Calu3 (cell line): ENCODE data around the gene OGFOD3. TPM values are rescaled to one million over a fixed set of nuclear protein-coding genes. Genes with fewer than 3 reads are reported as not detected.

Source experiments
- BruUV-seq: library from RNA; stranded (reverse); fragments of 400-500 nt; replicated peaks from 2 replicates; lab custom pipeline; 2021; lab: Mats Ljungman, UMichigan
- CTCF ChIA-PET: fragments of 300-600 bp; sonication (Branson Sonifier 250); formaldehyde crosslinking; loops from one replicate; lab custom pipeline; 2022; ENCODE audit warnings: antibody characterized with exemption; lab: Charles Lee
- DNase-seq: peaks from one replicate; pipeline ENCODE4 v3.0.0; 2022
- H3K27ac Mint-ChIP-seq: one replicate; pipeline ENCODE4 v1.8.0; 2022; ENCODE audit warnings: mixed read lengths; ENCODE audit not compliant: unreplicated experiment
- H3K27me3 Mint-ChIP-seq: one replicate; pipeline ENCODE4 v1.8.0; 2022; ENCODE audit warnings: mixed read lengths; ENCODE audit not compliant: unreplicated experiment
- H3K36me3 Mint-ChIP-seq: one replicate; pipeline ENCODE4 v1.8.0; 2022; ENCODE audit warnings: mild to moderate bottlenecking, moderate library complexity, mixed read lengths; ENCODE audit not compliant: insufficient read depth, unreplicated experiment
- H3K4me1 Mint-ChIP-seq: one replicate; pipeline ENCODE4 v1.8.0; 2022; ENCODE audit warnings: mild to moderate bottlenecking, low read depth, mixed read lengths; ENCODE audit not compliant: unreplicated experiment
- H3K4me3 Mint-ChIP-seq: one replicate; pipeline ENCODE4 v1.8.0; 2022; ENCODE audit warnings: mild to moderate bottlenecking, low read depth, moderate library complexity, mixed read lengths; ENCODE audit not compliant: unreplicated experiment
- H3K9me3 Mint-ChIP-seq: one replicate; pipeline ENCODE4 v1.8.0; 2022; ENCODE audit warnings: low read depth, mixed read lengths; ENCODE audit not compliant: unreplicated experiment
- intact Hi-C: fragments of 100-400 bp; cut with micrococcal nuclease; formaldehyde crosslinking; loops from one replicate; pipeline ENCODE4 v1.10.0; 2022; ENCODE audit not compliant: unreplicated experiment
- total RNA-seq: library from RNA; stranded (reverse); gene quantifications from 2 replicates; pipeline ENCODE4 v1.2.3, GENCODE V29; 2022
- TF ChIP-seq, protein P1 (sequence below): fragments of 200-600 bp; IDR thresholded peaks from one replicate; pipeline ENCODE4 v1.8.0; 2022; ENCODE audit warnings: antibody characterized with exemption; ENCODE audit not compliant: unreplicated experiment

Gene OGFOD3
- total RNA-seq, 1 experiment from 2014 or later = 29.0 TPM

- CTCF ChIA-PET = no interaction called here
- no peak overlapping the region for H3K4me3 Mint-ChIP-seq
Measured at GRCh38 chr17:82354804-82355308, 63.5 kb downstream of the OGFOD3 start.

GRCh38 chr17:82353484-82353883 lies 64.9 kb downstream of the OGFOD3 start:
- Mint-ChIP-seq H3K27me3 (peaks cover 20% of the 10 kb centered on the region), H3K4me3 (no peak overlapping the region), H3K4me1 (peaks cover 5% of the 10 kb centered on the region), H3K9me3 (no peaks in the 10 kb centered on the region), H3K27ac (no peak overlapping the region), H3K36me3 (no peaks in the 10 kb centered on the region)
- TF ChIP-seq, protein P1, sequence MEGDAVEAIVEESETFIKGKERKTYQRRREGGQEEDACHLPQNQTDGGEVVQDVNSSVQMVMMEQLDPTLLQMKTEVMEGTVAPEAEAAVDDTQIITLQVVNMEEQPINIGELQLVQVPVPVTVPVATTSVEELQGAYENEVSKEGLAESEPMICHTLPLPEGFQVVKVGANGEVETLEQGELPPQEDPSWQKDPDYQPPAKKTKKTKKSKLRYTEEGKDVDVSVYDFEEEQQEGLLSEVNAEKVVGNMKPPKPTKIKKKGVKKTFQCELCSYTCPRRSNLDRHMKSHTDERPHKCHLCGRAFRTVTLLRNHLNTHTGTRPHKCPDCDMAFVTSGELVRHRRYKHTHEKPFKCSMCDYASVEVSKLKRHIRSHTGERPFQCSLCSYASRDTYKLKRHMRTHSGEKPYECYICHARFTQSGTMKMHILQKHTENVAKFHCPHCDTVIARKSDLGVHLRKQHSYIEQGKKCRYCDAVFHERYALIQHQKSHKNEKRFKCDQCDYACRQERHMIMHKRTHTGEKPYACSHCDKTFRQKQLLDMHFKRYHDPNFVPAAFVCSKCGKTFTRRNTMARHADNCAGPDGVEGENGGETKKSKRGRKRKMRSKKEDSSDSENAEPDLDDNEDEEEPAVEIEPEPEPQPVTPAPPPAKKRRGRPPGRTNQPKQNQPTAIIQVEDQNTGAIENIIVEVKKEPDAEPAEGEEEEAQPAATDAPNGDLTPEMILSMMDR = no peak
- no TSS peak for BruUV-seq
- CTCF ChIA-PET = interaction anchor here (0.7 kb wide), 1 partner anchor 57 kb away, joined by 11 read pairs; no protein-coding TSS in a partner anchor
- intact Hi-C loops = loop anchor here (5.0 kb wide), 2 partner anchors 59 to 199 kb away; no protein-coding TSS in a partner anchor
- DNase-seq = no peak

More at GRCh38 chr17:82354804-82355308, 63.5 kb downstream of the OGFOD3 start:
- DNase-seq = no peak
- TF ChIP-seq, protein P1 = no peak
- BruUV-seq = no TSS peak
- intact Hi-C loops = loop anchor here (5.0 kb wide), 2 partner anchors 57 to 197 kb away; no protein-coding TSS in a partner anchor
- Mint-ChIP-seq H3K36me3 (no peaks in the 10 kb centered on the region), H3K9me3 (no peaks in the 10 kb centered on the region), H3K27ac (no peak overlapping the region), H3K27me3 (peaks cover 15% of the 10 kb centered on the region), H3K4me1 (peaks cover 9% of the 10 kb centered on the region)

DNA sequence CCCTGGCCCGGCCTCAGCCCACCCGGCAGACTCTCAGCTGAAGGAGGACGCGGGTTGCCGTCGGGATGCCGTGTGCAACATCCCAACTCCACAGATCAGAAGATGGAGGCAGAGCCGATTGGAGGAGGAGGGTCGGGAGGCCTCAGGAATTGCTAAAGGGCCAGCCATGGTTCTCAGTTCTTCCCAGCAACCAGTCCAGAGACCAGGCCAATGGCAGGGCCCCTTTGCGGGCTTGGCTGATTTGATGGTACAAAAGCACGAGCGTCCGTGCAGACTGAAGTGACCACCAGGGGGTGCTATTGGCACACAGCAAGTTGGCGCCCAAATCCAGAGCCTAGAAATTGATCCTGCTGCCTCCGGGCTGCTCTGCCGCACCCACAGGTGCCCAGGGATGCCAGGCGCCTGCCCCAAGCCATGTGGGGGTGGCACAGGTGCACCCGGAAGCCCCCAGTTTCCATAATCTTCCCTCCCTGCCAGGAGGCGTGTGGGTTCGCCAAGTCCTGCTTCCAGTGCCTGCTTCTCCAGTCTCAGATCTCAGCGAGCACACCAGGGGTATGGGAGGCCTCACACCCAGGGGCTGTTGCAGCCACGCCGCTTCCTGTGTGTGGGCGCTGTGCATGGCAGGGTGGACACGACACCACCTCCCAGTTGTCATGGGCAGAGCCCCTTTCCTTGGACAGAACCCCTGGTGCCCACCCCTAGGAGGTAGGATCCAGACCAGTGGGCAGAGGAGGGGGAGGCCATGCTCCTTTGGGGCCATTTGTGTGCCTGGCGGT lies 66.5 kb downstream of the OGFOD3 start:
- TF ChIP-seq, protein P1 = peak; percentile 94
- H3K9me3 Mint-ChIP-seq = no peaks in the 10 kb centered on the region
- CTCF ChIA-PET = interaction anchor here (0.7 kb wide), 1 partner anchor 1822 kb away, joined by 3 read pairs; no protein-coding TSS in a partner anchor
- H3K4me1 Mint-ChIP-seq = no peaks in the 10 kb centered on the region
- H3K27me3 Mint-ChIP-seq = peaks cover 18% of the 10 kb centered on the region
- peak; percentile 88 for DNase-seq
- intact Hi-C loops = loop anchor here (5.0 kb wide), 2 partner anchors 60 to 200 kb away; no protein-coding TSS in a partner anchor
- H3K36me3 Mint-ChIP-seq = no peaks in the 10 kb centered on the region
- H3K4me3 Mint-ChIP-seq = no peak overlapping the region
- BruUV-seq = no TSS peak
- H3K27ac Mint-ChIP-seq = no peak overlapping the region

DNA sequence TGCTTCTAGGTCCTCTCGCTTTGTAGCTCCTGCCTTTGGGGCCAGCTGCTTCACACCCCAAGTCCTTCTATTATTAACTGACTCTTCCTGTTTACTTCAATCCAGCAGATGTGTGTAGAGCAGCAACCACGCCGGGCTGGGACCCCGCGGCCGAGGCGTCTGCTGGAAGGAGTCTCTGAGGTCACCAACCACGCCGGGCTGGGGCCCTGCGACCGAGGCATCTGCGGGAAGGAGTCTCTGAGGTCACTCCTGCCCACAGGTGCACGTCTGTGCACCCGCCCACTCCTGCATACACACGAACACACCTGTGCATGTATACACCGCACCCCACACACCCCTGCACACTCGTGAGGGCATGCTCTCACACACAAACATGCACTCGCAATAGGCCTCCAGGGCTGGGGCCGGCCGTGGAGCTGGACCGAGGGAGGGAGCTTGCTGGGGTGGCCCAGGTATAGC lies 67.1 kb downstream of the OGFOD3 start:
- intact Hi-C loops = loop anchor here (5.0 kb wide), 2 partner anchors 61 to 201 kb away; no protein-coding TSS in a partner anchor
- Mint-ChIP-seq H3K36me3 (peaks cover 5% of the 10 kb centered on the region), H3K27ac (no peak overlapping the region), H3K4me1 (peaks cover 6% of the 10 kb centered on the region), H3K9me3 (no peaks in the 10 kb centered on the region), H3K27me3 (peaks cover 18% of the 10 kb centered on the region), H3K4me3 (no peak overlapping the region)
- DNase-seq = no peak
- CTCF ChIA-PET = no interaction called here
- BruUV-seq = no TSS peak
- TF ChIP-seq, protein P1 = no peak
